GM06990 (cell line): ENCODE results near the gene HIPK2.

ENCODE experiments used
- DNase-seq: peaks from one replicate; pipeline ENCODE4 v3.0.0-alpha.2; 2011; ENCODE audit not compliant: insufficient read length; ENCODE audit errors: extremely low read depth
- H3K27me3 ChIP-seq: replicated peaks from 2 replicates; pipeline ENCODE4 v1.6.0; 2011; ENCODE audit warnings: low read length; ENCODE audit not compliant: control insufficient read depth, insufficient read depth
- H3K36me3 ChIP-seq: 2 replicates; pipeline ENCODE4 v1.5.1; 2011; ENCODE audit warnings: low read length; ENCODE audit not compliant: control insufficient read depth, insufficient read depth
- H3K4me3 ChIP-seq: replicated peaks from 2 replicates; pipeline ENCODE4 v1.5.1; 2011; ENCODE audit warnings: low read depth, mild to moderate bottlenecking, control low read depth, low read length
- CTCF ChIP-seq: IDR thresholded peaks from 2 replicates; pipeline ENCODE4 v1.5.1; 2011; ENCODE audit warnings: low read length, control low read depth, mild to moderate bottlenecking, inconsistent platforms; ENCODE audit not compliant: insufficient read depth, poor library complexity, severe bottlenecking

HIPK2 gene

GRCh38 chr7:139635526-139636302 lies 142.1 kb downstream of the HIPK2 start:
- H3K4me3 ChIP-seq: no peak overlapping the region
- TF ChIP-seq CTCF: no peak
- peaks cover 16% of the 10 kb centered on the region for H3K36me3 ChIP-seq
- no peak for DNase-seq
- H3K27me3 ChIP-seq: no peaks in the 10 kb centered on the region

- H3K36me3 ChIP-seq: peaks cover 17% of the 10 kb centered on the region
- no peaks in the 10 kb centered on the region for H3K27me3 ChIP-seq
- no peak for TF ChIP-seq CTCF
- no peak for DNase-seq
- H3K4me3 ChIP-seq: no peak overlapping the region
Measured at GRCh38 chr7:139634087-139634486, 143.7 kb downstream of the HIPK2 start.

GRCh38 chr7:139631520-139632031 lies 146.2 kb downstream of the HIPK2 start:
- no peak for DNase-seq
- TF ChIP-seq CTCF: no peak
- Histone ChIP-seq H3K36me3 (peaks cover 22% of the 10 kb centered on the region), H3K27me3 (no peaks in the 10 kb centered on the region), H3K4me3 (no peak overlapping the region)

- TF ChIP-seq CTCF: no peak
- DNase-seq: no peak
Measured at GRCh38 chr7:139630643-139631519, 146.9 kb downstream of the HIPK2 start.

GRCh38 chr7:139629392-139630082 lies 148.3 kb downstream of the HIPK2 start:
- TF ChIP-seq CTCF: no peak
- no peaks in the 10 kb centered on the region for H3K27me3 ChIP-seq
- no peak for DNase-seq
- H3K4me3 ChIP-seq: no peak overlapping the region
- H3K36me3 ChIP-seq: peaks cover 30% of the 10 kb centered on the region

More at GRCh38 chr7:139630643-139631519, 146.9 kb downstream of the HIPK2 start:
- H3K36me3 ChIP-seq: peaks cover 24% of the 10 kb centered on the region
- H3K4me3 ChIP-seq: no peak overlapping the region
- H3K27me3 ChIP-seq: no peaks in the 10 kb centered on the region
